HG02885 (cell line): Measurements from ENCODE around the gene RAB20.
"Not testable (repeated sequence)": the region's sequence is repeated elsewhere in the genome, so short reads cannot be mapped to it uniquely, and the experiment has no call there.

Experiments
- ATAC-seq: cut with Tn5 transposase; IDR thresholded peaks from one replicate; pipeline ENCODE4 v1.9.1; 2021; ENCODE audit warnings: mild to moderate bottlenecking; ENCODE audit not compliant: unreplicated experiment, poor library complexity

The RAB20 gene

DNA sequence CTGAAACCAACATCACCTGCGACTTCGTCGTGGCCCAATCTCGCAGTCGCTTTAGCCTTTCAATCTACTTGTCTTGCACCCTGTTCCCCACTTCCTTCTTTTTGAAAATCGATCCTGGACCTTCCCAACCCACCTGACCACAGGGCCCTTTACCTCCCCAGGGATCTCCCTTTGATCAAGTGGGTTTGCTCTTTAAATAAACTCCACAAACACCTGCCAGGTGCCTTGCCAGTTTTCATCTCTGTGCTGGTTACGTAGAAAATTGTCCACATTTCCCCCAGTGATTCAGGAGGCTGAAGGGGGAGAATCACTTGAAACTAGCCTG, 14.5 kb upstream of the RAB20 start:
- no peak for ATAC-seq

DNA sequence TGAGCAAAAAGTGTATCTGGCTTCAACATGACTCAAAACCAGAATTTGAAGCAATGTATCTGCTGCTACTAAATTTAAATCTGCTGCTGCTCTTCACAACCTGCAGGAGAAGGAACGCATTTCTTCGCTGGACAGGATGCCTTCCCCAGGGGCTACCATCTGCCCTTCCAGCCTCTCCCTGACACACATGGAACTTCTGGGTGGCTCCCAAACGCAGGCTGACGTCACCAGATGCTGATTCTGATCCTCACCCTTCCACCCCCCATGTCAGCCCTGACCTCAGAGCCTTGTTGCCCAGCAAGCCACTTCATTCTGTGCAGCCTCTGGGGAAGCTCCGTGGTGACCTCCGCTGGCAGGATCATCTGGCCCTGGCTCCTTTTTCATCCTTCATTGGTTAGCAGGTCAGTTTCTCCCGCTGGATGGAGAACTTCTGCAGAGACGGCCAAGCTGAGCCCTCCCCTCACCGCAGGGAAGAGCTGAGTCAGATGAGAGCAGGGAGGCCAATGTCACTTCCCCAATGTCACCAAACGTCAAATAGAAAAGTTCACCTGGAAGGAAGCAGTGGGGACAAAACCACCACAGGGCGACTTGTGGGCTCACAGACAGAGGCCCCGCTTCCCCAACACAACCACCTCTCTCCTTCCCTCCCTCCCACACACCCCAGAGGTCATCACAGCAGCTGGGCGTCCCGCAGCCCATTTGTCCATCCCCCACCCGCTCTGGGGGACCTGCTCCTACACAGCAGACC, 14.0 kb upstream of the RAB20 start:
- ATAC-seq = peak; percentile 90

DNA sequence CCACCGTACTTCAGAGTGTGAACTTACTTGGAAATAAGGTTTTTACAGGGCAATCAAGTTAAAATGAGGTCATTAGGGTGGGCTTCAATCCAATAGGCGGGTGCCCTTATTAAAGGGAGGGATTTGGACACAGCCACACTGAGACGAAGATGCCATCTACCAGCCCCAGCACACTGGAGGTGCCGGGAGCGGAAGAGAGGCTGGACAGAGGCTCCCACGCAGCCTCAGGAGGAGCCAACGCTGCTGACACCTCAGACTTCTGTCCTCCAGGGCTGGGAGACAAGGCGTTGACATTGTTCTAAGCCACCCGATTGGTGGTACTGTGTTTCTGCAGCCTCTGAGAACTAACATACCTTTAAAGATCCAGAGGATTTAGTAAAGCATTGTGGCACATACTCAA, 12.6 kb upstream of the RAB20 start:
- no peak for ATAC-seq

DNA sequence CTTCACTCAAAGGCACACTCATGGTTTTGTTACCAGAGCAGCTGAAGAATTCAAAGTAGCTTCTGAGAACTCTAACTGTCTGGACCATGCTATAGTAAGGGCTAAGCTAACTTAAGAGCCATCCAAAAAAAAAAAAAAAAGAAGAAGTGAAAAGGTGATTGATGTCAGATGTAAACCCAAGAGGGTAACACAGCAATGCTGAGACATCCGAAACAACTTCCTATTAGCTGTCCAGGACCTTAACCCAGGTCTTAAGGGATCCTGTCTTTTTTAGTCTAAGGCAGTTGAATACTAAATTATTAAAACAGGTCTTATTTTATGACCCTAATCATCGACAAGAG, 11.2 kb upstream of the RAB20 start:
- ATAC-seq = no peak

DNA sequence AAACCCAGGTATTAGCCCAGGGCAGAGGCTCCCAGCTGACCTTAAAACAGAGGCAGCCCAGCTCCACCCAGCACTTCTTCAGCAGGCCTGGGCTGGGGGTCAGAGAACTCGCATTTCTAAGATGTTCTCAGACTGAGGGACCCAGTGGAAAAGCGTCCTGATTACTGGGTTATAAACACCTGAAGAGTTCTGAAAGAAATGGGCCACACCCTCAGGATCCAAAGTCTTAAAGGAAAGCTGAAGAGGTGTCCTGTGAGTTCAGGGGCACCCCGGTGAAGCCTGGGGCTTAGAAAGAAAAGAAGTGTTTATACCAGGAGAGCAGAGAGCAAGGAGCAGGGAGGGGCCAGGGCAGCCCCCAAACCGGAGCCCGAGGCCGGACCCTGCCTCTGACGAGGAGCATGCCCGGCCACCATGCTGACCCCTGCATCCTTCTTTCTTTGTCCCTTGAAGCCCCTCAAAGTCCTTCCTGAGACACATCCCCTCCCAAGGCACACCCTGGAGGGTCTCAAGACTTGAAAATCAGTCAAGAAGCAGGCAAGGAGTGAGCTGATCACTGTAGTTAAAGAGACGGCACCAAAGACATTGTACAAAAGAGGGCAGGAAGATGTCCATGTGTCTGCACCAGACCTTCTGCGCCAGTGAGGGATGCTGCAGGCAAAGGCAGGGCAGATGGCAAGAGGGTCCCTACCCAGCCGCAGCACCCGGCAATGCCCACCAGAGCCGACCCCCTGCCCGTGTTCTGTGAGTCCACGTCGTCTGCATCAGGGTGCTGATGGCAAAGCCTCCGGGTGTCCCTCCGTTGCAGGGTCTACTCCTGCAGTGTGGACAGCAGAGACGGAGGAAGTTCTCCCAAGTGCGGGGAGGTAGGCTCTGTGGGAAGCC, 10.6 kb upstream of the RAB20 start:
- no peak for ATAC-seq

DNA sequence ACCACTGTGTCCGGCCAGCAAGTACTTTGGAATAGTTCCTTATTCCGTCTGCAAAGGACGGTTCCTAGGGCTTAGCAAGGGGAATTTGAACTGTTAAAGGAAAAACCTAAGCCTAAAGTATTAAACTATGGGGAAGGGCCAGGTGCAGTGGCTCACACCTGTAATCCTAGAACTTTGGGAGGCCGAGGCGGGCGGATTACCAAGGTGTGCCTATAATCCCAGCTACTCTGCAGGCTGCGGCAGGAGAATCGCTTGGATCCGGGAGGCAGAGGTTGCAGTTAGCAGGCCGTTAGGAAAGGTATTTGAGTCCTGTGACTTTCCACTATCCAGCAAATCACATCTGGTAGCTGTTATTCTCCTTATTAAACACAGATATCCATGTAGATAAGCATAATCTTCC, 9.4 kb upstream of the RAB20 start:
- no peak for ATAC-seq

DNA sequence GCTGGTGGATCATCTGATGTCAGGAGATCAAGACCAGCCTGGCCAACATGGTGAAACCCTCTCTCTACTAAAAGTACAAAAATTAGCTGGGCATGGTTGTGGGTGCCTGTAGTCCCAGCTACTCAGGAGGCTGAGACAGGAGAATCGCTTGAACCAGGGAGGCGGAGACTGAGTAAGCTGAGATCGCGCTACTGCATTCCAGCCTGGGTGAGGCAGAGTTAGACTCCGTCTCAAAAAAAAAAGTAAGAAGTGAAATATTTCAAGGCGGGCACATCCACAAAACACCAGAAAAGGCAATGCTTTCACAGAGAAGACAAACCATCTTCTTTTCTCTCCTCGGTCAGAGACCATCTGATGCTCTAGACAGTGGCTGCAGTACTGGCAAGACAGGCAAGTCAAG, 8.4 kb upstream of the RAB20 start:
- not testable (repeated sequence) for ATAC-seq

DNA sequence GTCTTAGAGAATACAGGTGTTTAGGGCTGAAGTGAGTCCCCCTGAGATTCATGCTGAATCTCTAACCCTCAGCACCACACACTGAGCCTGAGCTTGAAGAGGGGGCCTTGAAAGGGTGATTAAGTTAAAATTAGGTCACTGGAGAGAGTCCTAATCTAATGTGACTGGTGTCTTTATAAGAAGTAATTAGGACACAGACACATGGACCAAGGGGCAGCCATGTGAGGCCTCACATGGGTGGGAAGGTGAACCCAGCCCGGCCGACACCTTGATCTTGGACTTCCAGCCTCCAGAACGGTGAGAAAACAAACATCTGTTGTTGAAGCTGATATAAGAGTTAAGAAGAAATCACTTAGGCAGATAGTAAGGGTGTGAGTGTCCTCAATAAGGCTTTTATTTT, 7.1 kb upstream of the RAB20 start:
- no peak for ATAC-seq

DNA sequence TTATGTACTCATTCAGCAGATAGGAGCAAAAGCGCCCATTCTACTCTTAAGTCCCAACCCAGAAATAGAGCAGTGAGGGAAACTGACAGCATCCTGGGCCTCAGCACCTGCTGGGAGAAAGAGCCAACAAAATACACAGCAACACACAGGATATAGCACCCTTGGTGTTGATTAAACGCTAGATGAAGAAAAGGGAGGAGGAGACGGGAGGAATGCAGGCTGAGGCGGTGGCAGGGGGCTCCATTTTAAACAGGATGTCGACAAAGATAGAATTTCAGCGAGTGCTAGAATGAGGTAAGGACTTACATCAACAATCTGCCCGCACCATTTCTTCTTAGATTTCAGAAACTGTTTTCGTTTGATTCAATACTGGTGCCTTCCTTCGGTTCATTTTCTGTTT, 4.6 kb upstream of the RAB20 start:
- no peak for ATAC-seq

DNA sequence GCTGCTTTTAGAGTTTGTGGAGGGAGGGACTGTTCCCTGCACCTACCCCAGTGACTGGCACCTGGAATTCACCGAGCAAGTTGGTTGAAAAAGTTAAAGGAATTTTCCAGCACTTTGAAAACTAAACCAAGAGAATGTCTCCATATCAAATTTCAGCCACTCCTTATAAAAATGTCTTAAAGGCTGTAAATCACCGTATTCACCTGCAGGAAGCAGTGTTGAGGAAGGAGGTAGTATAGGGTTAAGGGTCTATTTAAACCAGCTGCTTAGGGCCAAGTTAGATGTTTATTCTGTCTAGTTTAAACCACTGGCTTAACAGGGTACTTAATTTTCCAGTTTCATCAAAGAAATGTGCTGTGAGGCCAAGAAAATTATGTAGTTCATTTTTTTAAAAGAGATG, 3.8 kb upstream of the RAB20 start:
- ATAC-seq = no peak

DNA sequence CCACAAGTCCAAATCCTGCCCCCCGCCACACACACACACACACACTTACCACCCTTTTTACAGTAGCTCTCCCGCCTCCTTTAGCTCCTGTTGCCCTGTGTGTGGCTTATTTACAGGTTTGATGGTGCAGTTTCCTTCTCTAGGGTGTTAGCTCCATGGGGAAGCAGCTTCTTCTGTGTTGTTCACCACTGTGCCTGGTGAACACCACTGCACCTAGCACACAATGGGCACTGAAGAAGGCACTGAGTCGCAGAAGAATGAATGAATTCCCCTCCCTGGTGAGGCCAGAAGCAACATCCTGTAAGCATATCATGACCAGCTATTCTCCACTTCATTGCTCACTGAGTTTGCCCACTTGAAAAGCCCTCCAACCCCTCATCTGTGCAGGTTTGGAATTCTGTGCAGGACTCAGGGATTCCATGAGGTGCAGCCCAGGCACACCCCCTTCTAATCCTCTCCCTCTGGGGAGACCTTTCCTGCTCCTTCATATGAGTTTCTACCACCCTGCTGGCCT, 3.0 kb upstream of the RAB20 start:
- no peak for ATAC-seq

DNA sequence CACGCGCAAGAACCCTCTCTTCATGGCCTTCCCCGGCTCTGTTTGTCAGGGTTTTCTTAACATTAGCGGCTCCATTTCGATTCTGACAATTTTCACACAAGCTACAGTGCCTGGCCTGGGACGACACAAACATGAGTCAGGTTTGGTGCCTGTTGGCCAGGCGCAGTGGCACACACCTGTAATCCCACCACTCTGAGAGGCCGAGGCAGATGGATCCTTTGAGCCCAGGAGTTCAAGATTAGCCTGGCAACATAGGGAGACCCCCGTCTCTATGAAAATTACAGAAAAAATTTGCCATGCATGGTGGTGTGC, 1.9 kb upstream of the RAB20 start:
- ATAC-seq = no peak

DNA sequence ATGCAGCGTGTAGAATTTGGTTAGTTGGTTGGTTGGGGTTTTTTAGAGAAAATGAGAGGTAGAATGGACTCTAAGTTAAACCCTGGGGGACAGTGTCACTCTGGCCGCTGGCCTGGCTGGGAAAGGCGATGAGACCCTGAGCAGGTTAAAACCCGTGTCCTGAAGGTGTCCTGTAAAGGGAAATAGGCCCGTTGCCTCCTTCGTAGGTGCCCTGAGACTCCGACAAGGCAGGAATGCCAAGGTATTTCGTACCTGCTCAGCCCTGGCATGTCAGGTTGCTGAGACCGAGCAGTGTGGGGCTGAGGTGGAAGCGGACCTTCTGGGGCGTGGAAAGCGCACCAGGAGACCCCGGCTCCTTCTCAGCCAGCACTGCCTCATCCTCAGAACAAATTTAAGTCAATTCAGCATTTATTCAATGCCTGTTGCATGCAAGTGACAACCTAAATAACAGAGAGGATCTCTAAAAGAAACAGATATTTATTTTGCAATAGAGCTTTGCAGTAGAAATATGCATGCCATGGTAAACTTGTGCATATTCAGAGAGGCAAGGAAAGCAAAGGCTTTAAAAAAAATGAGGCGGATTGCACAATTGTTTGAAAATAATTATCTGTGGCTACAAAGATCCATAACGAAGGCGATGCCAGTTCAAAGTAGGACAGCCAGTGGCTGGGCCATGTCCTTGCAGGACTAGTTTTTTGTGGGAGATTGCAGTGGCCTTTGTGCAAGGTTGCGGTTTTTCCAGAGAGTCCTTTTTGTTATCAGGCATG, 1.4 kb upstream of the RAB20 start:
- ATAC-seq = no peak

DNA sequence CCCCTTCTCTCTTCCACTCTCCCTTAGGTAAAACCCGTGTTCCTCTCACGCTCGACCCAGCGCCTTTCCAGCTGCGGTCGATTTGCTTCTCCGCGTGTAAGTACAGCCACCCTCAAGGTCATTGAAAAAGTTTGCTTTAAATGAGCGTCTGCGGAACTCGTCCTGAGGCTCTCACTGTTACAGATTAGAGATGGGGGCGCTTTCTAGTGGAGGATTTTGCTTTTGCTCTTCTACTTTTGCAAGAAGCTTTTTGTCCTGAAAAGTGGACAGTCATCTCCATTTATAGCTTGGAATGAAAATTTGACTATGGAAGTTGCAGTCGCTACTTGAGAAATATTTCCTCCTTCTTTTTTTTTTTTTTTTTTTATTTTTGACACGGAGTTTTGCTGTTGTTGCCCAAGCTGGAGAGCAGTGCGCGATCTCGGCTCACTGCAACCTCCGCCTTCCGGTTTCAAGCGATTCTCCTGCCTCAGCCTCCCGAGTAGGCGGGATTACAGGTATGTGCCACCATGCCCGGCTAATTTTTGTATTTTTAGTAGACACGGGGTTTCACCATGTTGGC, 595 bp upstream of the RAB20 start:
- ATAC-seq = no peak

DNA sequence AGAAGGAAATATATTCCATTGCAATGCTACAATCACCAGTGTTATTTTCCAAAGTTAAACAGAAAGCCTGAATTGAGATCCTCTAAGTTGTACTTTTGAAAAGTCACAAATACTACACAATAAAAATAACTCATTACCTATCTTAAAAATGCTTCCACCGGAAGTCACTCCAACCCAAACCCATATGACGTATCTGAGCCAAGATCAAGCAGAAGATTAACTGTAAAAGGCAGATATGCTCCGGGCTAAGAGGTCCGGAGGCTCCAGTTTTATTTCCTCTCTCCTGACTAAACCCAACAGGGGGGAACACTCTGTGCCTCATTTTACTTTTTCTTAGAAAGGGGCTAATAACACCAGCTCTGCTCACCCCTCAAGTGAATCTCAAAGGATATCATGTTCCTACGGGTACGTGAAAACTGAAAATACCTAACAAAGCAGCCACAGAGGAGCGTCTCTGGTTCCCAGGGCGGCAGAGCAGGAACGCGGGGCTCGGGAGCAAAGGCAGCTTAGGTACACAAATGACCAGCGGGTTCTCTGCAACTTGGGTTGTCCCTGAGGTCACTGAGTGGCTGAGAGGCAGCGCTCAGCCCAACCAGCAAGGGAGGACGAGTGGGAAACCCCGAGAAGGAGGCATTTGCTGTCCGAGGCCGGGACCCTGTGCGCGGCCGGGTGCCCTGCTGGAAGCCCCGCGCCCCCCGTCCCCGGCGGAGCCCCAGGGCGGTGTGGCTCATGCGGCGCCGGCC, 750 bp downstream of the RAB20 start:
- ATAC-seq = no peak

DNA sequence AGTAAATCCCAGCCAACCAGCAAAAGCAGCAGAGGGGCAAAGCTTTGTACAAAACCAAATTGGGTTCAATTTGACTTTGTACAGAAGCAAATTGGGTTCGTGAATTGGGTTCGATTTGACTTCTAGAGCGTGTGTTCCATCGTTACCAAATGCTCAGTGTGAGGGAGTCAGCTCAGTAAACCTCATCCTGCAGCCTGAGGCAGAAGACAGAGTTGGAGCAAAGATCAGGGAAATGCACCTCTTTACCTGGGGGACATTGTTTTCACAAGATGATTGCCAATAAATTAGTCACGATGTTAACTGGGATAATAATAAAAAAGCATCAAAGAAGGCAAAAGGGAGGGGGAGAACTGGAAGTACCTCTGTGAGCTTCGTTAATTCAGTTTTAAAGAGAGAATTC, 1.5 kb downstream of the RAB20 start:
- ATAC-seq = no peak

DNA sequence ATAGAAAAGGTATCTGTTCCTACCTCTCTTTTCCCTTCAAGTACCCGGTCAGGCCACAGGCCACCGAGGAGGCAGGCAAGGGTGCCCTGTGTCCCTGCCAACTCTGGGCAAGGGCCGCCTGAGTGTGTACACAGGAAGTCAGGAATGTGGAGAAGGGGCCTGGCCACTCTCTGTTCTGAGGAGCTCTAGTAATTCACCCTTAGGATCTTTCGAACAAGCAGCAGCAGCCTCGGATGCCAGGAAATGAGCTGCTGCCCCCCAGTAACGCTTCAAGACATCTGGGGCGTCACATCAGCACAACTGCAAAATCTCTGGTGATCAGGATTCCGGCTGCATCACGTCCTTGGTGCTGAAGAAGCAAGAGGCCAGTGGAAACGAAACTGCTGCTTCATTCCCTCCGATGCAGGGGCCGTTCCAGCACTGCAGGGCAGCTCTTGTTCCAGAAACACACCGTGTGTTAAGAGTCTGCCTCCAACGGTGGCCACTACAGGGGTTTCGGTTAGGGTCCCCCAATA, 2.0 kb downstream of the RAB20 start:
- ATAC-seq = no peak

DNA sequence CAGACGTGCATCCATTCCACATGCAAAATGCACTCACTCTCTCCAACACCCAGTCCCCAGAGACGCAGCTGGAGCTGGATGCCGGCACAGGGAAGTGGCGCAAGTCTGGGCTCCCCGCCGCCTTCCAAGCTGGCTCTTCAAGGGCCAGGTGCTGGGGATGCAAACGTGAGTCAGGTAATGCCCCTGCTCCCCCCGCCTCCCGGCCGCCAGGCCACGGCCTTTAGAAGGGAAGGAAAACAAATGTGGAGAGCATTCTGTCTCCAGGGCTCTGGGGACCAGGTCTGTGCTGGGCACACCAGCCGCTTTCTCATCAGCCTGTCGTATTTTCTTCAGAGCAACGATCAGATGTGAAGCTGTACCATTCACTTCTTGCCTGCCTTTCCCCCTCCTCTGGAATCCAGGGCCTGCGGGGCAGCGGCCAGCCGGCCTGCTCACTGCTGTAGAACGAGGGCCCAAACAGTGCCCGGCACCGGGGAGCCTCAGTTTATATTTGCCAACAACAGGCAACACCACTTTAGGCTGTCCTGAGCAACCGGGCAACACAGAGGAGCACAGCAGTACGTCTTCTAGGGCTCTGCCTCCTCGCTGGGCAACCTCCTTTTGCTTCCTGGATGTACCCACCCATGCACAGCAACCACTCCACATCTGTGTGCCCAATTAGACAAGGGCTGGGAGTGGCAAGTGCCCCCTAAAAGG, 3.8 kb downstream of the RAB20 start:
- no peak for ATAC-seq

DNA sequence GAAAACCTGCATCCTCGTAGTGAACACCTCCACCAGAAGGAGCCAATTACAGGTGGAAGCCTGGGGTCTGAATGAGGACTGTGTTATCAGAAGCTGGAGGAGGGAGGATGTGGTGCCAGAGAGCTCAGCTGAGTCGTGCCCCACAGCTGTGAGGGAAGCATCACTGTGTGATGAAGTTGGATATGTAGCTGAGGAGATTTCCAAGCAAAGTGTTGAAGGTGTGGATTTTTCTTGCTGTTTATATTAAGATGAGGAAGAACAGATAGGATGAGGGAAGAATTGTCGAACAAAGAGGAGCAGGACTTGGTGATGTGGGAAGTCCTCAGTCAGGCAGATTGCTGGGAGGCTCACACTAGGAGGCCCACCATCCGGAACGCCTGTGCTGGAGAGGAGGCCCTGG, 4.4 kb downstream of the RAB20 start:
- ATAC-seq = no peak

DNA sequence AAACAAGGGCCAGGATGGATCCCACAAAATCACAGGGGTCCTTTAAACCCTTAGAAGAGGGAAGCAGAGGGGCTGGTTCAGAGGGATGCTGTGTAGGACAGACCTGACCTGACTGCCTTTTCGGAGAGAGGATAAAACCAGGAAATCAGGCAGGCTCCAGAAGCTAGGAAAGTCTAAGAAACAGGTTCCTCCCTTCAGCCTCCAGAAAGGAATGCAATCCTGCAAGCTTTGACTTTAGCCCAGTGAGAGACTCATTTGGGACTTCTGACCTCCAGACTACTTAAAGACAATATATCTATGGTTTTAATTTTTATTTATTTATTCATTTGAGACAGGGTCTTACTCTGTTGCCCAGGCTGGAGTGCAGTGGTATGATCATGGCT, 5.3 kb downstream of the RAB20 start:
- ATAC-seq = no peak
